Hindlimb muscle (tissue), 1 donor: ENCODE results near the gene UCP3. TPM values are rescaled to one million over a fixed set of nuclear protein-coding genes. Genes with fewer than 3 reads are reported as not detected.
A peak's percentile ranks its signal among the peaks of the same experiment; 100 is the strongest.

Experiments used
- DNase-seq: peaks from one replicate; pipeline ENCODE4 v3.0.0-alpha.2; 2013
- polyA plus RNA-seq: library from polyadenylated mRNA; unstranded; fragments of 120-200 nt; gene quantifications from one replicate; pipeline ENCODE4 v1.2.1, GENCODE V29; 2013; ENCODE audit not compliant: insufficient read length

UCP3 gene
- 4.7 TPM for polyA plus RNA-seq

GRCh38 chr11:74008373-74009229, at the start of gene UCP3:
Gene UCP3, minus strand, starts transcription at chr11:74009085. Its CDS starts 2,043 bp downstream, at chr11:74007042.
- no peak for DNase-seq

GRCh38 chr11:74057249-74058151, 48.6 kb upstream of the UCP3 start:
- DNase-seq: no peak

GRCh38 chr11:74055938-74056337, 47.1 kb upstream of the UCP3 start:
- no peak for DNase-seq

GRCh38 chr11:74050465-74050864, 41.6 kb upstream of the UCP3 start:
- no peak for DNase-seq

- DNase-seq: no peak
Observed at GRCh38 chr11:74048993-74049392, 40.1 kb upstream of the UCP3 start.

GRCh38 chr11:74044538-74044937, 35.7 kb upstream of the UCP3 start:
- DNase-seq: no peak

- DNase-seq: no peak
Observed at GRCh38 chr11:74043450-74043849, 34.6 kb upstream of the UCP3 start.

- no peak for DNase-seq
Observed at GRCh38 chr11:74037309-74037708, 28.4 kb upstream of the UCP3 start.

GRCh38 chr11:74035264-74035663, 26.4 kb upstream of the UCP3 start:
- no peak for DNase-seq

- DNase-seq: no peak
Observed at GRCh38 chr11:74033046-74033445, 24.2 kb upstream of the UCP3 start.

GRCh38 chr11:74030723-74031676, 22.1 kb upstream of the UCP3 start:
- DNase-seq: no peak

GRCh38 chr11:74025467-74026166, 16.7 kb upstream of the UCP3 start:
- DNase-seq: no peak

GRCh38 chr11:74024261-74025029, 15.6 kb upstream of the UCP3 start:
- peak; percentile 56 for DNase-seq

- DNase-seq: no peak
Observed at GRCh38 chr11:74023276-74023675, 14.4 kb upstream of the UCP3 start.

GRCh38 chr11:74022546-74022945, 13.7 kb upstream of the UCP3 start:
- no peak for DNase-seq

- no peak for DNase-seq
Observed at GRCh38 chr11:74021998-74022397, 13.1 kb upstream of the UCP3 start.

- no peak for DNase-seq
Observed at GRCh38 chr11:74020539-74020938, 11.7 kb upstream of the UCP3 start.

GRCh38 chr11:74019860-74020259, 11.0 kb upstream of the UCP3 start:
- no peak for DNase-seq

- DNase-seq: no peak
Observed at GRCh38 chr11:74019104-74019738, 10.3 kb upstream of the UCP3 start.

- DNase-seq: peak; percentile 50
Observed at GRCh38 chr11:74018331-74019005, 9.6 kb upstream of the UCP3 start.
